Cerebellar cortex (tissue), 1 donor: Measurements from ENCODE around the gene MAD1L1.

Experiments
- DNase-seq: peaks from one replicate; pipeline ENCODE4 v3.0.0-alpha.2; 2015; ENCODE audit warnings: low spot score

Gene MAD1L1

DNA sequence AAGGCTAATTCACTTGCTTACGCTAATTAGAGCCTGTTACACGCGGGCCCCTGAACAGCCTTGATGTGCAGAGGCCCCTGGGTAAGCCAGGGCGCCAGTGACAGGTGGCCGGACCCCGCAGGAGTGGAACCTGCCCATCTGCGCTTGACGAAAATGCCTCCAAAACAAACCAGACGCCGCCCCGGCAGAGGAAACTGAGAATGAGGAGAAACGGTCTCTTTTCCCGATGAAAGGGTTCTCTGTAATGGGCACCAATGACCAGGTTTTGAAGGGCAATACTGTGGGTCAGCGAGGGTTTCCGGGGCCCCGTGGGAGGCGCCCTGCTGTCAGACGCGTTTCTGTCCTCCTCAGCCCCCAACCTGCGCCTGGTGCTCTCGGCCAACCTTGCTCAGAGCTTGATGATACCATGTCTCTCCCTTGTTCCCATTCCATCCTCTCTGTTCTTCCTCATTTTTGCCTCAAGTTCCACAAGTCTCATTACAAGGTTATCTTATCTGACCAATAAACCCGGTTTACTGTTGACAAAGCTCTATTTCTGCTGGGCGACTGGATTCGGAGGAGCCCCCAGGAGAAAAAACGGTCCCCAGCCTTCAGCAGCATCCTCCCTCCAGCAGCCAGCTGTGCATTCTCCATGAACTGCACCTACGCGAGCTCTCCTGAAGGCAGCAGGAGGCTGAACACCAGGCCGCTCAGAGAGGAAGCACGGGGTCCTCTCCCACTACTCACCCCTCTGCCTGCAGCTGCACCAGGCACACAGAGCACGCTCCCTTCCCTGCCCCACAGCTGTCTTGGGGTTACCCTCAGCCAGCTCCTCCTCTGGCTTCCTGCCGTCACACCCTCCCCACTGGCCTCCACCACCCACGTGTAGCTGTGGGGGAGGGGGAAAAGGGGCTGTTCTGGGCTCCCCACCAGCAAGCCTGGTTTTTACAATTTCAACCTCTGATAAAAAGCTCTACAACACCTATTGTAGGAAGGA, 202.0 kb downstream of the MAD1L1 start:
- DNase-seq = peak; percentile 84

DNA sequence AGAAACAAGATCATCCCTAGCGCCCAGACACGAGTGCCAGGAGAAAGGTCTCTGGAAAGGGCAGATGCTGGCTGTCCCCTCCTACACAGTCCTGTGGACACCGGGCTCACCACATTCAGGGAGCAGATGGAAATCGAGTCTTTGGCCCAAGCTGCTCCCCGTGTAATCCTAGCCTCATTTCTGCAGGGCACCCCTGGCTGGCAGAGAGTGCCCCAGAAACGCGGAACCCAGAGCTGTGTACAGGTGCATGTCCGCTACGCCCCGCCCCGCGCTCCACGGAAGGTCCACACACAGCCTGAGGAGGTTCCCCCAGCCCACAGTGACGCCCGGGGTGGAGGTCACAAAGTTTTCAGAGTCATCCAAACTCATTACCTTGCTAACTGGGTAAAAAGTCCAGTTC, 202.8 kb downstream of the MAD1L1 start:
- DNase-seq = peak; percentile 74

DNA sequence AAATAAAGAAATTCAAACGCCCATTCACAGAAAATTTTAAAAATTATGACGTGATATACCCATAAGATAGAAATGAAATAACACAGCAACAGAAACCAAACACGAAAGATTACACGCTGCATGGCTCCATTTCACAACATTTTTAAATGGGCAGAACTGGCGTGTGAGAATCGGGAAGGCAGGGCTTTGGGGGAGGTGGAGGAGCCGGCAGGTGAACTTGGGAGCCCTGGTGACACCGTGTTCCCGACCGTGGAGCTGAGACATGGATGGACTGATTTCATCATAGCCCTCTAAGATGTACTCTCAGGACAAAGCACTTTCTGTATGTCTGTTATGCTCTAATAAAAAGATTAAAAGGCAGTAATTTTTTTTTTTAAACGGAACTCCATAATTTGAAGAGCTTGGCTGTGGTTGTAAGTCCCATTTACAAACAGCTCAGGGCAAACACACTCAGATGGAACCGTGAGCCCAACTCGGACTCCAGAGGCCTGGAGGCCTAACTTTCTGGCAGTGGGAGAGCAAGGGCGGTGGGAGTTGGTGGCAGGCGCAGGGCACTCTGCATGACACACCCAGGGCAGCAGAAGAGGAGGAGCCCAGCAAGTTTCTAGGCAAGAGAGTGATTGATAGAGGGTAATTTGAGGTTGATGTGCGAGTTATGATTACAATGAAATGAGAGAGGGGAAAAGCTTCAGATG, 203.4 kb downstream of the MAD1L1 start:
- DNase-seq = no peak

DNA sequence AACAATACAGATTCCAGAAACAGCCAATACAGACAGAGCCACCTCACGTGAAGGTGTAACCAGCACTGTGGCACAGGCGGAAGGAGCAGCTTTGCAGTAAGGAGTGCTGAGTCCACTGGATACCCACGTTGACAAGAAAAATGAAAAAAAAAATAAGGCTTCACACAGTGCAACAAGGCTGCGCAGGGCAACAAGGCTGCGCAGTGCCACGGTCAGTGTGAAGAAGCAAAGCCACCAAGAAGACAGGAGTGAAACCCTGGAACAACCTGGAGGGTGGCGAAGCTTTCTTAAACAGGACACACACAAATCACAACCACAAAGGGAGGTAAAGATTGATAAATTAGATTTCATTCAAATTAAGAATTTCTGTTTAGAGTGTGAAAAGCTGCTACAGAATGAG, 204.0 kb downstream of the MAD1L1 start:
- no peak for DNase-seq

DNA sequence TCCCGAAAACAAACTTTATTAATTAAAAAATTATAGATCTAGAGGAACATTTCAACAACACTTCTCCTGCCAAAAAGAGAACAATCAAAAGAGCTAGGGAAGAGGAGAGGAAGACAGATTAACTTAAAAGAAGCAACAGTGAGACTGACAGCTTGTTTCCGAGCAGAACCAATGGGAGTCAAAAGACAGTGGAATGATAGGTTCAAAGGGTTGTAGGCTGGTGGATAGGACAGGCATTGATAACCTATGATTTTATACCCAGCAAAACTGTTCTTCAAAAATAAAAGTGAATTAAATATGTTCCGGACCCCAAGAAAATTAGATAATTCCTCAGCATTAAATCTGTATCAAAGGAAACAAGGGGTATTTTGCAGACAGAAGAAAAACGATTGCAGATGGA, 207.6 kb downstream of the MAD1L1 start:
- no peak for DNase-seq

DNA sequence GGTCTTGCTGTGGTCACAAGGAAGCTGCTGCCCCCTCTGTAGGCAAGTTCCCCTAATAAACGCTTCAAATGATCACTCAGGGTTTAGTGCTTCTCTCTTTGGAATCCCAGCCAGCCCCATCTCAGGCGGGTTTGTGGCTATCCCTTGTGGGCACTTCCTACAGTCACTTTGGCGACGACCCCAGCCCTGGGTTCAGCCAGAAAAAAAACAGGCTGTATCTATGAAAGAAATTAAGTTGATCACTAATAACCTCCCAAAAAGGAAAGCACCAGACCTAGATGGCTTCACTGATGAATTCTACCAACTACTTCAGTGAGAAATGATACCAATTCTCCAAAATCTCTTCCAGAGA, 208.2 kb downstream of the MAD1L1 start:
- DNase-seq = no peak

DNA sequence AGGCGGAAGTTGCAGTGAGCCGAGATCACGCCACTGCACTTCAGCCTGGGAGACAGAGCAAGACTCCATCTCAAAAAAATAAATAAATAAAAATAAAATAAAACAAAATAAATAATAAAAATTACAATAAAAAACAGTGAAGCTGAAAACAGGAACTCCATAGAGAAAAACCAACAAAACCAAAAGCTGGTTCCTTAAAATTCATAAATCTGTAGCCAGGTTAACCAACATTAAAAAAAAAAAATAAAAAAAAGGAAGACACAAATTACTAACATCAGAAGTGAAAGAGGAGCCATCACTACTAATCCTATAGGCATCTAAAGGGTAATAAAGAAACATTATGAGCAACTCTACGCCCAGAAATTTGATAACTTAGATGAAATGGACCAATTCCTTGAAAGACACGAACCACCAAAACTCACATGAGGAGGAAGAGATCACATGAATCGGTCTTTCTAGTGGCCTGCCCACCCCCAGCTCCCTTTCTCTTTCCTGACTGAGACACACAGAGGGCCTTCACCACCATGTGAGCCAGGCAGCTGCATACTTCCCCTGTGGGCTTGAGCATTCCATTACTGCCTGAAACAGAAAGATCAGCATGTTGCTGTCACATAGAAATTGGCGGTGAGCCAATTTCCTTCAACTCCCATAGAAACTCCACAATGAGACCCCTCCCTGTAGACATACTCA, 208.7 kb downstream of the MAD1L1 start:
- DNase-seq = no peak

DNA sequence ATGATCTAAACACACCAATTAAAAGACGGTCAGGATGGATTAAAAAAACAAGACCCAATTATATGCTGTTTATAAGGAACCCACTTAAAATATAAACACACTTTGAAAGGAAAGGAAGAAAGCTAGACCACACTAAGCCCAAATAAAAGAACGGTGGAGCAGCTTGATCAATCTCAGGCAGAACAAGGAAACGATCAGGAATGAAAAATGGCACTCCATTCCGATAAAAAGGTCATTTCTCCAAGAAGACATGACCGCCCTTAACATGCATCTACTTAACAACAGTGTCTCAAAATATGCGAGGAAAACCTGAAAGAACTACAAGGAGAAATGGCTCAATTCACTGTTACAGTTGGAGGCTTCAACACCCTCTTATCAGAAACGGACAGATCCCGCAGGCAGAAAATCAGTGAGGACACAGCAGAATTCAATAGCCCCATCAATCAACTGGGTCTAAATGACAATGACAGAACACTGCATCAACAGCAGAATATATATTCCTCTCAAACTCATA, 210.0 kb downstream of the MAD1L1 start:
- no peak for DNase-seq

DNA sequence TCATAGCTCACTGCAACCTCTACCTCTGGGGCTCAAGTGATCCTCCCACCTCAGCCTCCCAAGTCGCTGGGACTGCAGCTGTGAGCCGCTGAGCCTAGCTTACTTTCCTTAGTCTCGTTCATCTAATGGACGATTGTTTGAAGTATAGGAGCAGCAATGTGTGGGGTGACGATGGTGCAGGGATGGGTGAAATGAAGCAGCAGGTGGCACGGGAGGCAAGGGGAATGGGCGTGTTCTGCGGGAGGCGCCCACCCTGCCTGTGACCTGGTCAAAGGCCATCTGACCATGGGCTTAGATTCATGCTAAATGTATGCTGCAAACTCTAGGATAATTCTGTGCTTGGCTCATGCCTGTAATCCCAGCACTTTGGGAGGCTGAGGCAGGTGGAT, 210.7 kb downstream of the MAD1L1 start:
- no peak for DNase-seq

DNA sequence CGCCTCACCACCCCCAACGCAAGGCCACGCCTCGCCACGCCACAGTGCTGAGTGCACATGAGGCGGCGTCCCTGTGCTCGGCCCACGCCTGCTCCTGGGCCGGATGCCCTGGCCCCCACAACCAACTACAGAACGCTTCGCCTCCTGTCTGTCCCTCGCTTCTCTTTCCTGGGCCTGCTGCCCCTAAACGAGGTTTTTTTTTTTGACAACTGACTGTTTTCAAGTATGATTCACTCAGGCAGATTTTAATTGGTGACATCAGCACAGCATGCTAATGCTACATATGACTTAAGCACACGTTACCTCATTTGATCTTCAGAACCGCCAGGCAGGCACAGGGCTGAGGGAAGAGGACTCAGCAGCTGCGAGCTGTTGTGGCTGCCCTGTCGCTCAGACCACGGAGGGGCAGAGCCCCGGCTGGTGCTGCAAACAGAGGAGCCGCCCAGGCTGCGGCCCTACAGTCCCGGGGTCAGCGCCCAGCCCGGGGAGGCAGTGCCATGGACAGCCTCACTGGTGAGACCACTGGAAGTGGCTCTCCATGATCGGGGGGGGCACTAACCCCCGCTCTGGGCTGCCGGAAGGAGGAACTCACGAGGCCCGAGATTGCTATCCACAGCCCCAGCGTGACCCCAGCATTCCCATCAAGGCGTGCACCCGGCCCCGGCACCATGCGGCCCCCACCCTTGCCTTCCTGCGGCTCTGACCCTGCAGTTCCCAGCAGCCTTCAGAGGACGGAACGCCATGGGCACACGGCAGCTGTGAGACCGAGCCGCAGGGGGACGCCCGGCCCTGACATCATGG, 212.8 kb downstream of the MAD1L1 start:
- no peak for DNase-seq

DNA sequence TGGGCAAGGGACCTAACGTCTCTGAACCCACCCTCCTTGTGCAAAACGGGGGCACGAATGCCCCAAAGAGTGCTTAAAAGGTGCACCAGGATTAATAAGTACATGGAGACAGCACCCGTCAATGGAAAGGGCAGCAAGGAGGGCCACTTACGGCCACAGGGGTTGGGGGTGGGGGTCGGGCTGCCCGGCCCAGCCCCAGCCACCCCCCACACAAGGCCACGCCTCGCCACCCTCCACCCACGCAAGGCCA, 213.4 kb downstream of the MAD1L1 start:
- DNase-seq = no peak

DNA sequence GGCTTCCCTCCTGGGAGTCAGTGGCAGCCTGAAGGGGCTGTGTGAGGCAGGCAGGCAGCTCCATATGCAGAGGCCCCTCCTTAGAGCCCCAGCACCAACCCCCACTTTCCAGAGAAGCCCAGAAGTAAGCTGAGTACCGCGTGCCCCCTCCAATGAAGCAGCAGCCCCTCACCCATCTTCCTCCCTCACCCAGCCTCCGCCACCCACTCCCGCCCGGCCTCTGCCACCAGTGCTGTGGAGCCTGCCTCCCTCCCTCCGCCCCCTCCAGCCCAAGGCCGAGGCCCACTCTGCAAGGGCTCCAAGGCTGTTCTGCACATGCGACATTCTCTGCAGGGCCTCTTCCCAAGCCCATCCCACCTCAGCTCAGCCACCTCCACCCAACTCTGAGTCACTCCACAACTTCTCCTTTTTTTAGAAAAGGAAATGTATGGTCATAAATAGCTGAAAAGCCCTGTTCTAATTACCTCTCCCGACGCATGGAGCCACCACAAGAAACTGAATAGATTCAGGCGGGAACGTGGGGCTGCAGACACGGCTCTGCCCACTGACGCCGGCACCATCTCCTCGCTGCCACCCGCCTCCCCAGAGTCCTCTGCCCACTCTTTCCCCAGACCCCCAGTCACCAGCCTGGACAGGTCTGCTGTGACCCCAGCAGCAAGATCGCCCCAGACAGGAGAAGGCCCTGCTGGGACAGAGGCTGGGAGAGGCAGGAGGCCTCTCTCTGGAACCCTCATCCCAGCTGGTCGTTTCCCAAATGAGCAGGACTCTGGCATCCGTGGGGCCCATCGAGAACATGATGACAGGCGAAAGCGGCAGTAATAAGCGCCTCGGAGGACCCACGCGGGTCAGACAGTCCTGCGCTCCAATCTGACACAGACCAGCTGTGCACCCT, 213.9 kb downstream of the MAD1L1 start:
- no peak for DNase-seq

DNA sequence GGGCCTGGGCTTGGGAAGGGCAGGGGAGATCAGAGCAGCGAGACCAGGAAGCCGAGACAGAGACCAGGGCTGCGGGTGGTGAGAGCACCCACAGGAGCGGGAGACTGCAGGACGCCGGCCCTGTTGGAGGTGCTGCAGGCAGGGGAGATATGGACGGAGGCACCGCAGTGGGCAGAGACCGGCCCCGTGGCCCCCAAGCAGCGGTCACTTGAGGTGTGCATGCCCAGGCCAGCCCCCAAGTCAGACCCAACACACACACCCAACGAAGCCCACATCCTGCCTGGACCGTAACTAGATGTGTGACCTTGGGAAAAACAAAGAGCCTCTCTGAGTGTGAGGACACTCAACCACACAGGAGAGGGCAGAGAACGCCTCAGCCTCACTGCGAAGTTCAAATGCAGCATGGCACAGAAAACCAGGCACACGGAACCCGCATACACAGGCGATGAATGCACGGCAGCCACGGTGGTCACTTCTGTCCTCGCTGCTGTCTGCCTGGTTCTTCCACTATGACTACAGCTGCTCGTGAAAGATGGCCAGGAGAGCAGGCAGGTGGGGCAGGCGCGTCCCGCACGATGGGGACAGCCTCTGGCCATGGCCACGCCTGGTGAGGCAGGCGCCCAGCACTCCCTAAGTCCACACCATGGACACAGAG, 214.7 kb downstream of the MAD1L1 start:
- DNase-seq = no peak

DNA sequence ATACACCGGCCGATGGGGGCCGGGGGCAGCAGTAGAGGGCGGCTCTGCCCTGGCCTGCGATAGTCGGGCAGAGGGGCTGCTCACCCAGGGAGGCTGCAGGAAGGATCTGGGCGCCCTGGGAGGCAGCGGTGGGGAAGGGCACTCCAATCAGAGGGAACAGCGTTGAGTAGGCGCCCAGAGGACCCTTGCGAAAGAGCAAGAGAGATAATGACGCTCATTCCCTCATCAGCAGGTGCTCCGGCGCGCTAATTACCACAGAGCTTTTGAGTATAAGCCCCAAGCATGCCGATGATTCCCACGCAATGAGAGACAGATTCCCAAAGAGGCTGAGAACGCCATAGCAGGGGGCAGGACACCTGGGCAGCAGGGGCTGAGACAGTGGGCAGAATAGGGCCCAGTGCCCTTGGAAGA, 215.3 kb downstream of the MAD1L1 start:
- DNase-seq = no peak

DNA sequence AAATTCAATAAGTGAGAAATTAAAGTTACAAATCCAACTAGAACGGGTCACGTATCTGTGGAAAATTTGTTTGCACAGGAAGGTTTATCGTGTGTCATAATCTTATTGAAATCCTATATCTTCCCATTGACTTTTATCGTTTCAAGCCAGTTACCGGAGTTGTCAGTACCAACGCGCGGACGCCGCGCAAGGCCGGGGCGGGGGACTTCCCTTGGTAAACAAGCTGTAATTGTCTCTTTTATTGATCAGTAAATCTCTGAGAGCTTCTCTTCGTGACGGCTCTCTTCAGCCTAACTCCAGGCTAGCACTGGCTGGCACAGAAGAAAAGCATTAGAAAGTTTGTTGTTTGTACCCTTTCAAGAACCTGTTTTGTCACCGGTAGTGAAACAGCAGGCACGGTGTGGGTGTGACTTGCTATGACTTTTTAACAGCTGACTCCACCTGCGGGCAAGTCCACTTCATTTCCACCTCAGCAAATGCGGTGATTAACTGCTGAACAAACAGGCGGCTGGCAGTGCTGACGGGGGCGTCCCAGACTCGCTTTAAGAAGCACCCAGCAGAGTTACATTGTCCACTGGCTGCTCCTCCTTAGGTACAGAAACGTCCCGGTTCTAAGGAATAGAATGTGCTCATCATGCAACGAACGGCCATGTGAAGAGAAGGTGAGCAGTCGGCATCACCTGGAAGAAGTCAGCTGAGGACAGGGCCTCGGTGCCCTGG, 215.8 kb downstream of the MAD1L1 start:
- no peak for DNase-seq

DNA sequence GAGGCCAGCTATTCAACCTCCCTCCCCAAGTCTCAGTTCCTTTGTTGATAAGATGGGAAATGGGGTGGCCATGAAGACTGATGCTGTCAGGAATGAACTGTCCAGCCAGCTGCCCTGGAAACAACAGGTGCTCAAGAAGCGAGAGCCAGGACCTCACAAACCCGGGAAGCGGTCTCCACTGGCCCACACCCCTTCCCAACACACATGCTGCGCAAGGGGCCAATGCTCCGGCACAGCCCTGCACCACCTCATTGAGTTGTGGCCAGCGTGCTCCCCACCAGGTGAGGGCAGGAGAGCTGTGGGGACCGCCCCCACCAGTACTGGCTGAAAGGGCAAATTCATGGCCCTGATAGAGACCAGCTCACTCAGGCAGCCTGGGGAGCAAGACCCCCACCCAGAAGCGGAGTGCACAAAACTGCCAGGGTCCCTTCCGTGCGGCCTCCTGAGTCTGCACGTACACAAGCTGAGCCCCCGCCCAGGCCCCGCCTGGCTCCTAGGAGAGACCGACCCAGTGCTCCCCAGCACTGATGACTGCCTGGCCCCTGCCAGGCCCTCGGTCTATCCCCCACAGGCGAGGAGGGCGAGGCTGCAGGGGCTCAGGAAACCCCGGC, 216.6 kb downstream of the MAD1L1 start:
- no peak for DNase-seq

DNA sequence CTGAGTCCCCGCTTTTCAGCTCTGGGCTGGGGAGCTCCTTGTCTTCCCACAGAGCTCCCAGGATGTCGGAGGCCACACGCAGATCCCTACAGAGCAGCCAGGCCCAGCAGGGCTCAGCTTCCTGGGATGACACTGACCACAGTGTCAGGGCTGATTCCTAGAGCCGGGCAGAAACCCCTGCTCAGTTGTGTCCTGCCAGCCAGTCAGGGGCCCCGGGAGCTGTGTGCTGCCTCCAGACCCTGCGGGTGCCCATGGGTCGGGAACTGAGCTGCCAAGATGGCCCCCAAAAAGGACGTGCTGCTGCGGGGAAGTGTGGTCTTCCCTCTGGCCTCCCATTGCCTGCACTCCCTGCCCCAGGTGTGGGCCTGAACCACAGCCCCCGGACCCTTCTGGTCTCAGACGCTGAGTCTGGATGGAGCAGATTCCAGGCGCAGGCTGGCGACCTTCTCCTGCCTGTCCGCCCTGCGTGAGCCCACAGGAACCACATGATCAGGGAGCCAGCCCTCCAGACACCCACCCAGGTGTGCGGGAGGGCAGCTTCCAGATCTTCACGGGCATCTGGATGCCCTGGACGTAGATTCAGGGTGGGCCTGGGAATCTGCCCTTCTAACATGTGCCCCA, 217.4 kb downstream of the MAD1L1 start:
- DNase-seq = no peak

DNA sequence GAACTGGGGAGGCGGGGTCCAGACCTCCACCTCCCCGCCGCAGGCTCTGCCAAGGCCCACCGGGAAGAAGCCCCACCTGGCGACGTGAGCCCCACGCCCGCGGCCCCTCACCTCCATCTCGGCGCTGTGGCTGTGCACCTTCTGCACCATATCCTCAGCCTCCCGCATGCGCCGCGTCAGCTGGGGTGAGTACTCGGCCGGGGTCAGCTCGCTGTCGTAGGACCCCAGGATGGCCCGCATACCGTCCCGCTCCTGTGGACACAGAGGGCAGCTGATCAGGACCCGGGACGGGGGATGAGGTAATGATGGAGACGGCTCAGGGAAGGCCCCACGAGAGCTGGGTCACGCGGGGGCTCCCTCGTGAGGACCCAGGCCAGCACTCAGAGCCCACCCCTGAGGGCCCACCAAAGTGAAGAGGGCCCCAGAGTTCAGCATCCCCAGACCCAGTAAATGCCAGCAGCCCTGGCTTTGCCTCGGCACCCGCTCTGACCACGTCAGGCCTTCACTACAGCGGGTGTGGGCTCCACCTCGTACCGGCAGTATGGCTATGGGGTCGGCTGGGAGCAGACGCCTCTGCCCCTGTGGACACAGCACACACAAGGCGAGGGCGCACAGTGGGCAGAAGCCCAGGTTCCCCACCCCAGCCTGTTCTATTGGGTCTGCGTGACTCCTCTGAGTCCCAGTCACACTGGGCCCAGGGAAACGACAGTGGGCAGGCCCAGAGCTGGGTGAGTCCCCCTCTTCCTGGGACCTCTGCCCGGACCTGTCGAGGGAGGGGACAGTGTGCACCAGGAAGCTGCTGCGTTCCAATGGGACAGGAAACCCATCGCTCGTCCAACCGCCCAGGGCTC, 218.1 kb downstream of the MAD1L1 start:
- DNase-seq = no peak
